Stimulated activated CD4-positive, alpha-beta T cell treated with anti-CD3 and anti-CD28 coated beads, Interleukin-4, amount 100 ng/mL, for 48 hours (primary cell): Measurements from ENCODE around the gene KMT2A.

ENCODE experiments used
- DNase-seq, 2 donors: peaks; one replicate each; pipeline ENCODE4 v3.0.0-alpha.2; 2020; ENCODE audit warnings: low read depth in 2 of 2

Gene KMT2A

GRCh38 chr11:118533769-118534729 lies 97.8 kb downstream of the KMT2A start:
- DNase-seq: no peak

- DNase-seq: no peak
Measured at GRCh38 chr11:118535261-118535660, 99.0 kb downstream of the KMT2A start.

- no peak for DNase-seq
Measured at GRCh38 chr11:118536726-118537125, 100.4 kb downstream of the KMT2A start.

- DNase-seq: no peak
Measured at GRCh38 chr11:118537409-118537980, 101.2 kb downstream of the KMT2A start.

- no peak for DNase-seq
Measured at GRCh38 chr11:118544010-118544646, 107.8 kb downstream of the KMT2A start.

GRCh38 chr11:118544647-118545010 lies 108.3 kb downstream of the KMT2A start:
- DNase-seq: no peak

- no peak for DNase-seq
Measured at GRCh38 chr11:118545533-118545932, 109.2 kb downstream of the KMT2A start.

- DNase-seq: no peak
Measured at GRCh38 chr11:118547132-118547531, 110.8 kb downstream of the KMT2A start.

GRCh38 chr11:118552341-118552740 lies 116.0 kb downstream of the KMT2A start:
- DNase-seq: no peak

GRCh38 chr11:118560806-118561205 lies 124.5 kb downstream of the KMT2A start:
- no peak for DNase-seq

GRCh38 chr11:118565051-118565450 lies 128.8 kb downstream of the KMT2A start:
- DNase-seq: no peak

GRCh38 chr11:118569670-118570069 lies 133.4 kb downstream of the KMT2A start:
- no peak for DNase-seq

- DNase-seq: no peak
Measured at GRCh38 chr11:118570787-118571186, 134.5 kb downstream of the KMT2A start.

GRCh38 chr11:118571701-118572060 lies 135.4 kb downstream of the KMT2A start:
- peak in 1 of 2 donors; percentile 4 for DNase-seq

GRCh38 chr11:118572061-118572980 lies 136.0 kb downstream of the KMT2A start, which contains the start of gene ARCN1:
Gene ARCN1, plus strand, starts transcription at chr11:118572409. Its CDS starts 139 bp downstream, at chr11:118572548.
- DNase-seq: peak; percentile 70 to 74

- peak; percentile 2 to 5 for DNase-seq
Measured at GRCh38 chr11:118572981-118573550, 136.8 kb downstream of the KMT2A start.

- no peak for DNase-seq
Measured at GRCh38 chr11:118574636-118575035, 138.3 kb downstream of the KMT2A start.
